Measurements from ENCODE around the gene XPOT.

DNA sequence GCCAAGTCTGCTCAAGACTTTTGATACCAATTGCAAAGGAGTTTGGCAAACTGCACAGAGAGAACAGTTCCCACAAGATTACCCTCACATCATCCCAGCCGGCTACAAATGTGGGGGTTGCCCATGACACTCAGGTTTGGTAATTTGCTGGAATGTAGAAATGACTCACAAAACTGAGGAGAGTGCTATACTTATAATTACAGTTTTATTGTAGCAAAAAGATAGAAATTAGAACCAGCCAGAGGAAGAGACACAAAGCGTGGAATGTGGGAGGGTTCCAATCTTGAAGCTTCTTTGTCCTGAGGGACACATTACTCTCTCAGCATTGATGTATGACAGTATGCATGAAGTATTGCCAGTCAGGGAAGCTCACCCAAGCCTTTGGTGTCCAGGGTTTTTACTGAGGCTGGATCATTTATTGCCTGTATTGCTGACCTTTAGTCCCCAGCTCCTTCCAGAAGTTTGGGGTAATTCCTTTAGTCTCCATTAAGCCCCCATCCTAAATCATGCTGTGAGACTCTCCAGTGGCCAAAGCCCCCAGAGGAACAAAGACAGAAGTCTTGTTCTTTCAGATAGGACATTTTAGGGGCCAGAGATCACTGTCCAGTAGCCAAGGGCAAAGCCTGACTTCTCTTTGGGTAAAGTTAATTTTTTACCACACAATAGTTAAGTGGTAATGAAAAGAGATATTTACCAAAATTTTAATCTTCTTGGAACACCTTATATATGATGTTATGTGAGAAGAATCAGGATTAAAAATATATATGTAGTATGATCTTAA is 57.6 kb downstream of the XPOT start:
- TF ChIP-seq, protein P1, sequence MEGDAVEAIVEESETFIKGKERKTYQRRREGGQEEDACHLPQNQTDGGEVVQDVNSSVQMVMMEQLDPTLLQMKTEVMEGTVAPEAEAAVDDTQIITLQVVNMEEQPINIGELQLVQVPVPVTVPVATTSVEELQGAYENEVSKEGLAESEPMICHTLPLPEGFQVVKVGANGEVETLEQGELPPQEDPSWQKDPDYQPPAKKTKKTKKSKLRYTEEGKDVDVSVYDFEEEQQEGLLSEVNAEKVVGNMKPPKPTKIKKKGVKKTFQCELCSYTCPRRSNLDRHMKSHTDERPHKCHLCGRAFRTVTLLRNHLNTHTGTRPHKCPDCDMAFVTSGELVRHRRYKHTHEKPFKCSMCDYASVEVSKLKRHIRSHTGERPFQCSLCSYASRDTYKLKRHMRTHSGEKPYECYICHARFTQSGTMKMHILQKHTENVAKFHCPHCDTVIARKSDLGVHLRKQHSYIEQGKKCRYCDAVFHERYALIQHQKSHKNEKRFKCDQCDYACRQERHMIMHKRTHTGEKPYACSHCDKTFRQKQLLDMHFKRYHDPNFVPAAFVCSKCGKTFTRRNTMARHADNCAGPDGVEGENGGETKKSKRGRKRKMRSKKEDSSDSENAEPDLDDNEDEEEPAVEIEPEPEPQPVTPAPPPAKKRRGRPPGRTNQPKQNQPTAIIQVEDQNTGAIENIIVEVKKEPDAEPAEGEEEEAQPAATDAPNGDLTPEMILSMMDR (IDR thresholded peaks at IDR 0.05; ENCODE audit: poor library complexity): no peak
- TF ChIP-seq EZH2 (IDR thresholded peaks at IDR 0.05; ENCODE audit: borderline replicate concordance): no peak
- TF ChIP-seq EZH2phosphoT487 (IDR thresholded peaks at IDR 0.05; ENCODE audit: low read depth, severe bottlenecking, unreplicated experiment): no peak
